NCI-H82 treated with DMSO at 0.1 percent for 48 hours (cell line): Measurements from ENCODE around the gene KCNJ1.

Experiments used
- DNase-seq: peaks from one replicate; lab custom pipeline; 2025; ENCODE audit not compliant: unreplicated experiment; lab: John Stamatoyannopoulos, UW

Gene KCNJ1

GRCh38 chr11:128901653-128902514, 34.8 kb upstream of the KCNJ1 start:
- no peak for DNase-seq

DNA sequence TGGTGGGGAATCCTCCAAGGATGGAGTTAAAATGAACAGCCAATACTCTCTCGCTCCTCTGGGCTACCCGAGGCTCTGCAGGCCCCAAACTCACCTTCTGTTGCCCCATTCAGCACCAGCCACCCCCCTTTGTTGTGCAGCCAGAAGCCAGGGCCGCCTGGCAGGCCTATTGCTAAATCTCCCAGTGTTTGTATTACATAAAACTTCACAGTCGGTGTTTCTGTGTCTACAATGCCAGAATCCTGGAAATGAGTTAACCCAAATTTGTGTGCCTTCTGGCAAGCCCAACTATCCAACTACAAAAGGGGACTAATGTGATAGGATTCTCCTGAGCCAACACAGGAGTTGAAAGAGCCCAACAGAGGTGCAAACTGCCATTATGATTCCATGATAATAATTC, 33.4 kb upstream of the KCNJ1 start:
- DNase-seq, result no peak

- no peak for DNase-seq
Measured at GRCh38 chr11:128898580-128899344, 31.7 kb upstream of the KCNJ1 start.

DNA sequence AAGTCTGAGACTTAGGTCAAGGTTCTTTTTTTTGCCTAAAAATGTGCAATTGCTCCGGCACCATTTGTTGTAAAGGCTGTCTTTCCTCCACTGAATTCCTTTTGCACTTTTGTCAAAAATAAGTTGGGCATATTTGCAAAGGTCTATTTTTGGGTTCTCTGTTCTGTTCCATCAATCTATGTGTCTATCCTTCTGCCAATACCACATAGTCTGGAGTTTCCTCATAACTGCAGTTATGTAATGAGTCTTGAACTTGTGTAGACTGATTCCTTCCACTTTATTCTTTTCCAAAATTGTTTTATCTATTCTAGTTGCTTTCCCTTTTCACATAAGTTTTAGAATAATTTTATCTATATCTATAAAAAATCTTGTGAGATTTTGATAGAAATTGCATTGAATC, 30.7 kb upstream of the KCNJ1 start:
- no peak for DNase-seq

DNA sequence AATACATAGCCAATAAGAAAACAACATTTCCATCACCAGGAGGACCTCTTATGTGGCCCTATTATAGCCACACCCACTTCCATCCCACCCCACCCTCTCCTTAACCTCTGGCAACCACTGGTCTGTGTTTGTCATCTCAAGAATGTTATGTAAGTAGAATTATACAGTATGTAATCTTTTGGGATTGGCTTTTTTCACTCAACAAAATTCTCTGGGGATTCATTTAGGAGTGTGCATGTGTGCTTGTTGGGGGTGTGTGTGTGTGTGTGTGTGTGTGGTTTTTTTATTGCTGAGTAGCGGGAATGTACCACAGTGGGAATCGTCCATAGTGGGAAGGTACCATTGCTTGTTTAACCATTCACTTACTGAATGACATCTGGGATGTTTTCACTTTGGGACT, 29.3 kb upstream of the KCNJ1 start:
- no peak for DNase-seq

GRCh38 chr11:128895526-128895925, 28.4 kb upstream of the KCNJ1 start:
- DNase-seq, result no peak

DNA sequence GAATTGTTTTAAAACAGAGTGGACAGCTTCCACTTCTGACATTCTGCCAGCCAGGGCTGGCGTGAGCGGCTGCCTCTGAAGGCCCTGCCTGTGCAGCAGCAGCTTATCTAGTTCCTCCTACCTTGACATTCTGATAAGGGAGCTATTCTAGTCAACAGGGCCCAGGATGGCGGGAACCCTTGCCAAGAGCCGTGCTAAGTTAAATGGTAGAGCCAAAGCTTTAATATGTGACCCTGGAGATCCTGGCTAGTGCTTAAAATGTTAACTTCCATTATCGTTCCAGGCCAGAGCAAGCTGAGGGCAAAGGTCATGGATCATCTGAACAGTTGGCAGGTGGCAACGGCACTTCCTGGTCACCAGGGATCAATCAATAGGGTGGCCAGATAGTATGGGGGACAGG, 27.6 kb upstream of the KCNJ1 start:
- DNase-seq, result no peak

GRCh38 chr11:128894286-128894681, 27.2 kb upstream of the KCNJ1 start:
- DNase-seq, result no peak

DNA sequence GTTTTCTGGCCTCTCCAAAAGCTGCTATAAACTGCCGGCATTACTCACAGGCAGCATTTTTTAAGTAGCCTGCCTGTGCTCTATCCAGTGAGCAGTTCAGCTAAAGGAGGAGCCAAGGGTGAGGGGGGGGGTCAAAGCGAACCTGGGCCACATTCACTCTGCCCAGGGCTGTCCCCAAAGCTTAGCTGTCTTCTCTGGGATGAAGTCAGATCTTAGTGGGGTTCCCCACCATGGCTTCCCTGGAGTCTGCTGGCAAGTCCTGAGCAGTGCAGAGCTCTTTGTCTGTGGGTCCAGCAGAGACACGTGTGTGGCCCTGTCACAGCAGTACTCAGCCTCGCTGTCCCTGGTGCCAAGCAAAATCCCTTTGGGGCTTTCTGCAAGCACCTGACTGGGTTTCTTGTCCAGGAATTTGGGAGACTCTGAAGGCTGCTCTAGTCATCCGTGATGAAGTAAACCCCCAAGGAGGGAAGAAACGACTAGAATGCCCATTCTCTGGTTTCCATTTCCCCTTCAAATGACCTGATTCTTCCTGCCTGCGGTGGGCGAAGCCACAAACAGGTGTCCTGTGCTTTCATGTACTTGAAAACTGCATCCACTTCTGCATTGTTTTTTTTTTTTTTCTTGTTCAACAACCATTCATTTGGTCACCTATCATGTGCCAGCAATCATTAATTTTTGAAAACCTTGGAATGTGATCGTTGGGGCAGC, 26.6 kb upstream of the KCNJ1 start:
- no peak for DNase-seq

GRCh38 chr11:128892866-128893565, 25.9 kb upstream of the KCNJ1 start:
- DNase-seq, result no peak

GRCh38 chr11:128891913-128892398, 24.9 kb upstream of the KCNJ1 start:
- DNase-seq, result no peak

DNA sequence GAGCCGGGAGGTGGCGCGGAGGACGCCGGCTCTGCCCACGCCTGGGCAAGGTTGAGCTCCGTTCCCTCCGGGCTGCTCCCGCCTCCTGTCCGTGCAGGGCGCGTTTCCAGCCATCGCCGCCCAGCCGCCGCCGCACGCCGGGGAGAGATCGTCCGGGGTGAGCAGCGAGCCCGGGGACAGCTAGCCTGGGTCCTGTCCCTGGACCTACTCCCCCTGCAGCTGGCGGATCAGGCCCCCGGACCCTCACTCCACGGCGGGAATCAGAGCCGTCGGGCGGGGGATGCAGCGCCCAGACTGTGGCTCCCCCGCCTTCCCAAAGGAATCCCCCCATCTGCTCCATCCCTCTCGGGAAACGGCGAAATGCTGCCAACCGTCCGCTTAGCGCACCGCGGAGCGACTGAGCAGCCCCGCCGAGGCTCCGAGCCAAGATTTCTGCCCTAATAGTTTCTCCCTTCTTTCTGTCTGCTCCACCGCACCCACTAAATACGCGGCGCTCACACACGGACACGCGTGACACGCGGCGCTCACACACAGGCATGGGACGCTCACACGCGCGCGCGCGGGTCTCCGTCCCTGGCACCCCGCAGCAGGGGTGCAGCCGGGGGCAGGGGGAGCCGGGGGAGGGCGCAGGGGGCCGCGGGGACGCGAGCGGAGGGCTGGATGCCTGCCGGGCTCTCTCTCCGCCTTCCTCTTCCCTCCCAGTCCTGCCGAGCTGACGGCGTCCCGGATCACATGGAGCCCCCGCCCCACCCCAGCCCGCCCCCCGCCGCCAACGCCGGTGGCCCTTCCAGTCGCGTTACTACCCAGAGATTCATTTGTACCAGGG, 23.7 kb upstream of the KCNJ1 start, which contains the start of gene KCNJ5:
TSS of gene KCNJ5 (plus strand) at position 814 of the 826 bp plus-strand sequence. CDS start 19,918 bp downstream, outside the sequence.
- DNase-seq, result no peak

- no peak for DNase-seq
Measured at GRCh38 chr11:128890216-128890542, 23.1 kb upstream of the KCNJ1 start.

DNA sequence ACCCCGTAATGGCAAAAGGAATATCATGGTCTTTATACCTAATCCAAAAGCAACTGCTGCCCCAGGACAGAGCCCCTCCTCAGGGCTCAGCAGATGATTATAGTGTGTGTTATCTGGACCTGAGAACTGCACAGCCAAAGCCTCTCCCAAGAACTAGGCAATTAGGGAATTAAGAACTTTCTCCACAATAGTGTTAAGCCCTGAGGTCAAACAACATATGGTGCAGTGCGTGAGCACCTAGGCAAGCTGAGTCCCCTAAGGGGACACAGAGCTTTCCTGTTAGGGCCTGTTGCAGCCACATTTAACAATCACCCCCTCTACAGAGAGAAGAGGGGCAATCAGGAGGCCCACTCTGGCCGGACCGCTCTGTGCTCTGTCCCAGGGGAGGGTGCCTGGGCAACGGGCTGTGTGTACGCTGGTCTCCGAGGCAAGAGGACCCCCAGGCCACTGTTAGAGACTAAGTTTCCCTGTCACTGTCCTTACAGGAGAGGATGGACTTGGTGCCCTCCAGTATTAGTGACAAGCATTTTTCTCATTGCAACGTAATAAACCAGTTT, 22.6 kb upstream of the KCNJ1 start:
- peak; percentile 84 for DNase-seq

DNA sequence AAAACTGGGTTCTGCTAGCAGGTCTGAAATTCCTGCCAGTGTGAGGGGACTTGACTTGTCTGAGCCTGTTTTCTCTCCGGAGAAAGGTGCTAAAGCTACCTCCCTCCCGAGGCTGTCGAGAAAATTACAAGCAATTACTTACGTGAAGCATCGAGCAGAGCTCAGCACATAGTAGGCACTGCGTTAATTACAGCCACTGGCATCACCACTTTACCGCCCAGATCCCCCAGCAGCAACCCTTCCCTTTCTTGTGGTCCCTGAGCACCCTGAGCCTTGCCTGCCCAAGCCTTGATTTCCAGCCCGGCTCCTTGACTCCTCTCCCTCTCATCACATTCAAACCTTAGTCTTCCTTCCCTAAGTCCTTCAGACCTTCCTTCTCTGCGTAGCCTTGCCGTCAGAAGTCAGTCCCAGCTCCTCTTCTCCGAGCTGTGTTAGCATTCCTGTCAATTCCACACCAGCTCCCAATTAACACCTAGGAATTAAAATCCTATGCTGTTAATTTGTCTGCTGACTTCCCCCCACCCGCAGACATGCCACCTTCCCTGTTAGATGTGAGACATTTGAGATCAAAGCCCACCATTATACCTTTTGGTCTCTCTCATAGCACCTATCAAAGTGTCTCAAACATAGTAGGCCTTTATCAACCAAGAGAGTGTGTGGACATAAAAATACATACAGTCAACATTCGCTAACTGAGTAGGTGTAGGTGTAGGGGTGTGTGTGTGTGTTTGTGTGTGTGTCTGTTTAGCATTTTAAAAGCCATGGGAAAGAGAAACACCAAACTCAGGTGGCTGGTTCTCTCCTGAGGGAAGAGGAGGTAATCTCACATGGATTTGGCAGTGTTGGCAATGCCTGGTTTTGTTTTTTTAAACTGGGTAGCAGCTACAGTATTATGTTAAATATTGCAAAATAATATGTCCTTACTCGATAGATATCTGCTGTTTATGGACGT, 21.2 kb upstream of the KCNJ1 start:
- DNase-seq, result no peak

DNA sequence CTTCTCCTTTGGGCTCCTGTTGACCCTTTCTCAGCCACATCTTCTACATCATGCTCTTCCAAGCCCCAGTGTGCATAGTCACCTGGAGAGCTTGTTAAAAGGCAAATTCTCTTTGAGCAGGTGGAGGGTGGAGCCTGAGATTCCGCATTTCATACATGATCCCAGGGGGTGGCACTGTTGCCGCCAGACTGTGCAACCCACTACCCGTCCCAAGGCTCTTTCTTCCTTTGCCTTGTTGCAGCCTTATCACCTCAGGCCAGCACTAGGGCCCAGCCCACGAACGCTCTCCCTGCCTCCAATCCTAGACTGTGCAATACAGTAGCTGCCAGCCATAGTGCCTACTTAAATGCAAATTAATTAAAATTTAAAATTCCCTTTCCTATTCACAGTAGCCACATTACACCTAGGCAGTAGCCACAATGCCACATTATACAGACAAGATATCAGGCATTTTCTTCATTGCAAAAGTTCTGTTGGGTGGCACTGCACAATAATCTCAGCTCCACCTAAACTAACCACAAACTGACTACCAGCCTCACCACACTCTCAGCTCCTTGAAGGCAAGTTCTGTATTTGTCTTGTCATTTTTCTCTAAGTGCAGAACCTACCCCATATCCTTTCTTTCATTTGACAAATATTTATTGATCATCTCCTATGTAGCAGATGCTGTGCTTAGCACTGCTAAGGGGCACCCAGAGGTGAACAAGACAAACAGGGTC, 19.5 kb upstream of the KCNJ1 start:
- DNase-seq, result peak; percentile 27

DNA sequence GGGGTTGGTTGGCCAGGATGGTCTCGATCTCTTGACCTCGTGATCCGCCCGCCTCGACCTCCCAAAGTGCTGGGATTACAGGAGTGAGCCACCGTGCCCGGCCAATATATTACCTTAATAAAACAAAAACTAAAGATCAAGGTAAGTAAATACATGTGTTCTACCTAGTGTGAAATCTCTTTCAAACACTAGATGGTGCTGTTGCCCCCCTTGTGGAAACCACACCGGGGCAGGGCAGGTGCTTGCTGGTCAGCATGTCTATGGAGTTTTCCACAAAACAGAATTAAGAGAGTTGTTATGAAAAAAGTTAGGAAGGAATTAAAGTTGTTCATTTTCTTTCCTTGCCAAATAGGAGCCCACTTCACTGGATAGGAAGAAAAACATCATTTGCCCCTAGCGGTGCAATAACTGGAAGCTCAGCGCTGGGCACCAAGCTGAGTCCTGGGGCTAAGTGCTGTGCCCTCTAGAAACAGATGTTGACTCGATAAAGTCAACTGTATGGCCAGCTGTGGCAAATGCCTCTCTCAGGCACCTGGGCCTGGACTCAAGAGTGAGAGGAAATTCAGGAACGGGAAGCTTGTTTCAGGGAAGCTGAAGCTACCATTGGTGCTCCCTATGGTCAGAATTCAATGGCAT, 17.7 kb upstream of the KCNJ1 start:
- no peak for DNase-seq

DNA sequence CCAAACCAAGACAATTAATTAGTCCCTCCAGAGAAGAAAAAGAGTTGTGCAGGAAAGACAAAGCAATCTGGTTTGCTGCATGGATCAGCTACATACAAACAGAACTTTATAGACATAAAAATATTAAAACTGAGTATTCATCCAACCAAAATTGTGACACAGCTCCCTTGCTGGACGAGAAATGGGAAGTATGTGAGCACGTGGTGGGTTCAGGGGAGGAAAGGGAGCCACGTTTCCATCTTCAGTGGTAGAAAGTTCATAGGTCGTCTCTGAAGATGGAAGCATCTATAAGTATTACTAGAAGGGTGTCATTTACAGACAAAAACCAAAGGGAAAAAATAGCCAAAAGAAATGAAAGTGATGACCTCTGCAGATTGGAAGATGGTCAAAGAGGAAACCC, 17.0 kb upstream of the KCNJ1 start:
- DNase-seq, result no peak
